Smooth muscle cell (in vitro differentiated cells): ENCODE measurements around the gene CLDN10. TPM values are rescaled to one million over a fixed set of nuclear protein-coding genes. Genes with fewer than 3 reads are reported as not detected.

Experiments
- DNase-seq: peaks from one replicate; lab custom pipeline; 2025; ENCODE audit not compliant: unreplicated experiment; lab: John Stamatoyannopoulos, UW
- H2AFZ ChIP-seq: fragments of 200-600 bp; sonication (generic); 2 replicates; pipeline ENCODE4 v1.6.0; 2016; ENCODE audit warnings: antibody characterized with exemption, low read depth, mild to moderate bottlenecking
- H3F3A ChIP-seq: fragments of 200-600 bp; sonication (generic); 2 replicates; pipeline ENCODE4 v1.6.0; 2017; ENCODE audit warnings: antibody characterized with exemption, low read depth
- H3K27ac ChIP-seq: fragments of 200-600 bp; sonication (generic); 2 replicates; pipeline ENCODE4 v1.5.1; 2016; ENCODE audit warnings: low read depth, mild to moderate bottlenecking
- H3K27me3 ChIP-seq: fragments of 200-600 bp; sonication (generic); 2 replicates; pipeline ENCODE4 v1.6.1; 2016; ENCODE audit warnings: low read depth, mild to moderate bottlenecking
- H3K36me3 ChIP-seq: fragments of 200-600 bp; sonication (generic); 2 replicates; pipeline ENCODE4 v1.5.1; 2016; ENCODE audit warnings: low read depth
- H3K4me1 ChIP-seq: fragments of 200-600 bp; sonication (generic); 2 replicates; pipeline ENCODE4 v1.5.1; 2016; ENCODE audit warnings: low read depth
- H3K4me2 ChIP-seq: fragments of 200-600 bp; sonication (generic); 2 replicates; pipeline ENCODE4 v1.6.0; 2016; ENCODE audit warnings: mild to moderate bottlenecking
- H3K4me3 ChIP-seq: fragments of 200-600 bp; sonication (generic); 2 replicates; pipeline ENCODE4 v1.5.1; 2016; ENCODE audit warnings: mild to moderate bottlenecking
- H3K79me2 ChIP-seq: fragments of 200-600 bp; sonication (generic); 2 replicates; pipeline ENCODE4 v1.6.0; 2016; ENCODE audit warnings: low read depth, mild to moderate bottlenecking
- H3K9ac ChIP-seq: fragments of 200-600 bp; sonication (generic); 2 replicates; pipeline ENCODE4 v1.6.0; 2016; ENCODE audit warnings: low read depth
- H3K9me3 ChIP-seq: fragments of 200-600 bp; sonication (generic); replicated peaks from 2 replicates; pipeline ENCODE4 v1.5.1; 2016; ENCODE audit warnings: low read depth
- H4K20me1 ChIP-seq: fragments of 200-600 bp; sonication (generic); 2 replicates; pipeline ENCODE4 v1.6.0; 2016; ENCODE audit warnings: low read depth
- CTCF ChIP-seq: fragments of 200-600 bp; sonication (generic); IDR thresholded peaks from 2 replicates; pipeline ENCODE4 v1.5.1; 2017; ENCODE audit warnings: borderline replicate concordance, mild to moderate bottlenecking, antibody characterized with exemption; ENCODE audit not compliant: insufficient read depth, poor library complexity, severe bottlenecking
- WGBS: methylation state at CpG from one replicate; pipeline ENCODE4 v1.1.7; 2016; ENCODE audit warnings: low lambda C conversion rate; 5-methylcytosine and 5-hydroxymethylcytosine counted together
- polyA plus RNA-seq: library from polyadenylated mRNA; unstranded; fragments of >200 nt; fragmentation: Nextera tagmentation; extraction: Ambion mirVana; gene quantifications from 2 replicates; pipeline ENCODE4 v1.2.1, GENCODE V29; 2016
- total RNA-seq: library from RNA; depleted of rRNA; stranded (reverse); fragments of >200 nt; gene quantifications from 2 replicates; pipeline ENCODE4 v1.2.3, GENCODE V29; 2014

The CLDN10 gene
- total and polyA plus RNA-seq, 2 experiments from 2014 or later: 1.5 TPM; not detected in 1

- H3K36me3 ChIP-seq: no peaks in the 10 kb centered on the region
- H3F3A ChIP-seq: no peaks in the 10 kb centered on the region
- H3K9me3 ChIP-seq: no peaks in the 10 kb centered on the region
- H3K27me3 ChIP-seq: no peaks in the 10 kb centered on the region
- no peak for TF ChIP-seq CTCF
- H3K27ac ChIP-seq: no peak overlapping the region
- no peak for DNase-seq
- no peaks in the 10 kb centered on the region for H4K20me1 ChIP-seq
- peaks cover 13% of the 10 kb centered on the region for H3K4me1 ChIP-seq
- H2AFZ ChIP-seq: no peak overlapping the region
- H3K9ac ChIP-seq: no peak overlapping the region
- no peaks in the 10 kb centered on the region for H3K79me2 ChIP-seq
- no peak overlapping the region for H3K4me2 ChIP-seq
- WGBS: 70% methylated on average over 5 of the region's 5 CpGs
- no peak overlapping the region for H3K4me3 ChIP-seq
Measured at GRCh38 chr13:95570016-95570415, 17.5 kb downstream of the CLDN10 start.

- DNase-seq: no peak
- Histone ChIP-seq H3K4me3 (no peak overlapping the region), H3K79me2 (no peaks in the 10 kb centered on the region), H4K20me1 (no peaks in the 10 kb centered on the region), H3K27ac (no peak overlapping the region), H3F3A (no peaks in the 10 kb centered on the region), H2AFZ (no peak overlapping the region), H3K9ac (no peak overlapping the region), H3K36me3 (no peaks in the 10 kb centered on the region), H3K4me1 (peaks cover 13% of the 10 kb centered on the region), H3K4me2 (no peak overlapping the region), H3K9me3 (no peaks in the 10 kb centered on the region), H3K27me3 (no peaks in the 10 kb centered on the region)
- 71% methylated on average over 6 of the region's 6 CpGs for WGBS
- no peak for TF ChIP-seq CTCF
Measured at GRCh38 chr13:95571941-95572340, 19.4 kb downstream of the CLDN10 start.

- Histone ChIP-seq H3K9me3 (no peaks in the 10 kb centered on the region), H4K20me1 (no peaks in the 10 kb centered on the region), H3F3A (no peaks in the 10 kb centered on the region), H3K4me2 (no peak overlapping the region), H2AFZ (no peak overlapping the region), H3K79me2 (no peaks in the 10 kb centered on the region), H3K27me3 (no peaks in the 10 kb centered on the region), H3K4me1 (peaks cover 13% of the 10 kb centered on the region), H3K36me3 (no peaks in the 10 kb centered on the region), H3K27ac (no peak overlapping the region), H3K4me3 (no peak overlapping the region), H3K9ac (no peak overlapping the region)
- DNase-seq: no peak
- no peak for TF ChIP-seq CTCF
- 96% methylated on average over 4 of the region's 4 CpGs for WGBS
Measured at GRCh38 chr13:95573221-95573620, 20.7 kb downstream of the CLDN10 start.

DNA sequence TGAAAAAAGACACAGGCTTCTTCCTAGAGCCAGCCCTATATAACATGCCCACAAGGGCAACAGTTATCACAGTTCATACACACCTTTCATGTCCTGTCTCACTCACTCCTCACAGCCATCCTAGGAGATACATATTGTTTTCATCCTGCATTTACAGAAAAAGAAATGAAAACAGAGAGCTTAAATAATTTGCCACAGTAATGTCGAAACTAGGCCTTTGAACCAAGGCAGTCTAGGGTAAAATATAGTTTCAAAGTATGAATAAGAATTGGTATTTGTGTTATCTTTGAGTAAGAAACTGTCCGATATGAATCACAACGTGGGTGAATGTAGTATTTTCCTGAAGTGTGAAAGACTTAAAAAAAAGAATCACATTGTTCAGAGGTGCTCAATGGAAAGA lies 26.8 kb downstream of the CLDN10 start:
- WGBS: 98% methylated on average over 3 of the region's 3 CpGs

More for the DNA sequence above, 26.8 kb downstream of the CLDN10 start:
- H3K36me3 ChIP-seq: peaks cover 17% of the 10 kb centered on the region
- no peak for TF ChIP-seq CTCF
- H3K4me1 ChIP-seq: no peaks in the 10 kb centered on the region
- no peak overlapping the region for H3K4me3 ChIP-seq
- no peak overlapping the region for H3K4me2 ChIP-seq
- no peaks in the 10 kb centered on the region for H3K79me2 ChIP-seq
- no peaks in the 10 kb centered on the region for H3F3A ChIP-seq
- H4K20me1 ChIP-seq: no peaks in the 10 kb centered on the region
- no peaks in the 10 kb centered on the region for H3K27me3 ChIP-seq
- no peak for DNase-seq
- no peaks in the 10 kb centered on the region for H3K9me3 ChIP-seq
- H2AFZ ChIP-seq: no peak overlapping the region
- H3K9ac ChIP-seq: no peak overlapping the region
- no peak overlapping the region for H3K27ac ChIP-seq
